ENCODE results near the gene PRSS53.
A peak's percentile ranks its signal among the peaks of the same experiment; 100 is the strongest.

The PRSS53 gene

DNA sequence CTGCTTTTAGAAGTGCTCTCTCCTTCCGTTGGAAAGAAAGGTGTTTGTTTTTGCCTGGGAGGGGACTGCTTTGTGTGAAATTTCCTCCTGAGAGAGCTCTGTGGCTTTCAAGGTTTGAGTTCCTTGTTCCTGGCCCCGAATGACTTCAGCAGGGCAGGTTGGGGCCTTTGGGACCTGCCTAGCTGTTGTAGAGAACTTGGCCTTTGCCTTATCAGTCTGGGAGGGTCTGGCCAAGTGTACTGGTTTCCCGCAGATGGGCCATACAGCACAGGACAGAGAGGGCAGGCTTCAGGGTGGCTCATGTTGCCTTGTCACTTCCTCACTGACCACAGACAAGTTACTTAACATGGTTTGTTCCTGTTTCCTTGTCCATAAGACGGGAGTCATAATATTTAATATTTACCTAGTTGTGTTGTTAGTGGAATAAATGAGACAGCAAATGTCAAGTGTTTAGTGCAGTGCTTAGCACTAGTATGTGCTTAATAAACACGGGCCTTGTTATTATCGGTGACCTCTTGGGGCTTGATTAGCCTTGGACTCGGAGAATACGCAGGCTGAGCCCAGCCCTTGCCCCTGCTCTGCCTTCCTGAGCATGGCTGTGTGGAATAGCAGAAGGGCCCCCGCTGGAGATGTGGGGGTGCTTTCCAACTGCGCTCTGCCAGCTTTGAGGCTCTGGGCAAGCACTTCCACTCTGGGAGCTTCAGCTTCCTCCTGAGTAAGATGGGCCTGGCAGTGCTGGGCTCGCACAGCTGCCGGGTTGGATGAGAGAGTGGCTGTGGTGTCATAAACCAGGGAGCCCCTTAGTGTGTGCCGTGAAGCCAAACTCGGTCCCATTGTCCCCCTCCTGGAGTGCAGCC lies 40.2 kb upstream of the PRSS53 start:
- H3K4me3 Mint-ChIP-seq, result no peak overlapping the region
- no peaks in the 10 kb centered on the region for H3K4me1 Mint-ChIP-seq
- H3K9me3 Mint-ChIP-seq, result no peaks in the 10 kb centered on the region
- peaks cover 18% of the 10 kb centered on the region for H3K36me3 Mint-ChIP-seq (ENCODE audit: low read depth)
- H3K27me3 Mint-ChIP-seq, result no peaks in the 10 kb centered on the region
- peak overlapping the region; percentile 57 for H3K27ac Mint-ChIP-seq
- DNase-seq (no peak), ATAC-seq (no peak)

DNA sequence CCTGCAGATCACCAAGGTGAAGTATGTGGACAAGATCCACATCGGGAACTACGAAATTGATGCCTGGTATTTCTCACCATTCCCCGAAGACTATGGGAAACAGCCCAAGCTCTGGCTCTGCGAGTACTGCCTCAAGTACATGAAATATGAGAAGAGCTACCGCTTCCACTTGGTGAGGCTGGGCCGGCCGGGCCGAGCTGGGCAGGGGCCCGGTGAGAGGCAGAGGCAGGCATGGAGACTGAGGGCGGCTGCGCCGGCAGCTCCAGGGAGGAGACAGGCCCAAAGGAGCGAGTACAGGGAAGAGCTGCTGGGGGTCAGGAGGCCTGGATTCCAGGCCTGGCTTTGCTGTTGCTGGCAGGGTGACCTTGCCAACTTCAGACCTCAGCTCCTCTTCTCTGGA lies 38.4 kb upstream of the PRSS53 start:
- DNase-seq, result no peak

DNA sequence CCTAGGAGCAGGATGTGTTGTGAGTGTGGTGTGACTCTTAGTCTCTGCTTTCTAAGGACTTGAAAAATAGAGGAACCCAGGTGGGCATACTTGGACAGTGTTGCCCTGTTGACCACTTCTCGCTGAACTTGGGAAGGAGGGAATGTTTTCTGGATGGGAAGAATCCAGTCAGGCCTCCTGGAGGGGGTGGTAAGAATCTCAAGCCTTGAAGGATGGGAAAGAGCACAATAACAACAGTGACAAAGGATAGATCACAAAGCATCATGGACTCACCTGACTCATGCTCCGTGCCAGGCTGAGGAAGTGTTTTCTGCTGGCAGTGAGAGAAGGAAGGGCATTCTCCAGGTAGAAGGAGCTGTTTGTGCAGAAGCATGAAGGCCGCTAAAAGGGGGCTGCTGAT lies 37.1 kb upstream of the PRSS53 start:
- Mint-ChIP-seq H3K27me3 (no peaks in the 10 kb centered on the region), H3K36me3 (ENCODE audit: low read depth) (peaks cover 24% of the 10 kb centered on the region), H3K4me1 (no peaks in the 10 kb centered on the region)

More for the DNA sequence above, 38.4 kb upstream of the PRSS53 start:
- peaks cover 21% of the 10 kb centered on the region for H3K36me3 Mint-ChIP-seq (ENCODE audit: low read depth)
- H3K27me3 Mint-ChIP-seq, result no peaks in the 10 kb centered on the region
- no peak overlapping the region for H3K27ac Mint-ChIP-seq
- H3K9me3 Mint-ChIP-seq, result no peaks in the 10 kb centered on the region
- no peak overlapping the region for H3K4me3 Mint-ChIP-seq
- H3K4me1 Mint-ChIP-seq, result no peaks in the 10 kb centered on the region
- ATAC-seq, result no peak

DNA sequence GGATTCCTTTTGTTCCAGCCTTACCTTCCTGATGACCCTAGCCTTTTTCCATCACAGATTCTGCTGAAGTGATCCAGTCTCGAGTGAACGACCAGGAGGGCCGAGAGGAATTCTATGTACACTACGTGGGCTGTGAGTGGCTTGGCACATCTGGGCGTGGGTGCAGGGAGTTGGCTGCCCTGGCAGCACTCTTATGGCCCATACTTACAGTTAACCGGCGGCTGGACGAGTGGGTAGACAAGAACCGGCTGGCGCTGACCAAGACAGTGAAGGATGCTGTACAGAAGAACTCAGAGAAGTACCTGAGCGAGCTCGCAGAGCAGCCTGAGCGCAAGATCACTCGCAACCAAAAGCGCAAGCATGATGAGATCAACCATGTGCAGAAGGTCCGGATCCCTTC lies 31.4 kb upstream of the PRSS53 start:
- H3K4me3 Mint-ChIP-seq, result no peak overlapping the region
- no peaks in the 10 kb centered on the region for H3K27me3 Mint-ChIP-seq
- H3K9me3 Mint-ChIP-seq, result no peaks in the 10 kb centered on the region
- no peak overlapping the region for H3K27ac Mint-ChIP-seq
- peaks cover 28% of the 10 kb centered on the region for H3K36me3 Mint-ChIP-seq (ENCODE audit: low read depth)
- ATAC-seq, result no peak
- DNase-seq, result no peak
- H3K4me1 Mint-ChIP-seq, result peaks cover 21% of the 10 kb centered on the region

More for the DNA sequence above, 37.1 kb upstream of the PRSS53 start:
- Mint-ChIP-seq H3K4me3 (no peak overlapping the region), H3K27ac (no peak overlapping the region), H3K9me3 (no peaks in the 10 kb centered on the region)
- no peak for DNase-seq
- ATAC-seq, result no peak

DNA sequence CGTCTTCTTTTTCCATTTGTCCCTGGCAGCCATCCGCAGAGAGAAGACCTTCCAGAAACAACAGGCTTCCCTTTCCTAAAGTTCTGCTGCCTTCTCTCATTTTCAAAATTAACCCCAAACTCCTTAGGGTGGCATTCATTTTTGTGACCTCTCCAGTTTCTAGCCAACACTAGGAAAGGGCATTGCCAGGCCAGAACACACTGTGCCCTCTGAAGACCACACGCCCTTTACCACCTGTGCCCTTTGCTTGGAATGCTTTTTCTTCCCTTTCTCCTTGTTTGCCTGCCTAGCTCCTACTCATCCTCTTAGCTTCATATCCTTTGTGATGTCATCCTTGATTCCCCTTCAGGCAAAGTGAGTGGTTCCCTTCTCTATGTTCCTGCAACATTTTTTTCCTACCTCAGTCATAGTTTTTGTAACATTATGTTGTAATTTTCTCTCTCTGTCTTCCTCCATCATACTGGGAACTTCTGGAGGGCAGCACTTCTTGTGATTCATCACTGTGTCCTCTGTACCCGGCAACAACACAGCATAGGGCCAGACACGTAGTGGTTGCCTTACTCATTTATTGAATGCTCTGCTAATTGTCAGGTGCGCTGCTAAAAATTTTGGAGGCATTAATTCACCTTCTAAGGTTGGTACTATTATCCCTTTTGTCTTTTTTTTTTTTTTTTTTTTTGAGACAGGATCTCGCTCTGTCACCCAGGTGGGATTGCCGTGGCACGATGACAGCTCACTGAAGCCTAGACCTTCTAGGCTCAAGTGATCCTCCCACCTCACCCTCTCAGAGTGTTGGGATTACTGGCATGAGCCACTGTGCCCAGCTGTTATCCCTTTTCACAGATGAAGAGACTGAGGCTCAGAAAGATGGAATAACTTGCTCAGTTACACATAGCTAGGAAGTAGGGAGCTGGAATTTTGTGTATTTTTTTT lies 29.7 kb upstream of the PRSS53 start:
- H3K27me3 Mint-ChIP-seq, result no peaks in the 10 kb centered on the region
- peaks cover 30% of the 10 kb centered on the region for H3K4me1 Mint-ChIP-seq
- peak overlapping the region; percentile 83 for H3K27ac Mint-ChIP-seq
- H3K4me3 Mint-ChIP-seq, result peak overlapping the region; percentile 84
- ATAC-seq, result no peak
- no peaks in the 10 kb centered on the region for H3K9me3 Mint-ChIP-seq
- peaks cover 23% of the 10 kb centered on the region for H3K36me3 Mint-ChIP-seq (ENCODE audit: low read depth)
- DNase-seq, result no peak

DNA sequence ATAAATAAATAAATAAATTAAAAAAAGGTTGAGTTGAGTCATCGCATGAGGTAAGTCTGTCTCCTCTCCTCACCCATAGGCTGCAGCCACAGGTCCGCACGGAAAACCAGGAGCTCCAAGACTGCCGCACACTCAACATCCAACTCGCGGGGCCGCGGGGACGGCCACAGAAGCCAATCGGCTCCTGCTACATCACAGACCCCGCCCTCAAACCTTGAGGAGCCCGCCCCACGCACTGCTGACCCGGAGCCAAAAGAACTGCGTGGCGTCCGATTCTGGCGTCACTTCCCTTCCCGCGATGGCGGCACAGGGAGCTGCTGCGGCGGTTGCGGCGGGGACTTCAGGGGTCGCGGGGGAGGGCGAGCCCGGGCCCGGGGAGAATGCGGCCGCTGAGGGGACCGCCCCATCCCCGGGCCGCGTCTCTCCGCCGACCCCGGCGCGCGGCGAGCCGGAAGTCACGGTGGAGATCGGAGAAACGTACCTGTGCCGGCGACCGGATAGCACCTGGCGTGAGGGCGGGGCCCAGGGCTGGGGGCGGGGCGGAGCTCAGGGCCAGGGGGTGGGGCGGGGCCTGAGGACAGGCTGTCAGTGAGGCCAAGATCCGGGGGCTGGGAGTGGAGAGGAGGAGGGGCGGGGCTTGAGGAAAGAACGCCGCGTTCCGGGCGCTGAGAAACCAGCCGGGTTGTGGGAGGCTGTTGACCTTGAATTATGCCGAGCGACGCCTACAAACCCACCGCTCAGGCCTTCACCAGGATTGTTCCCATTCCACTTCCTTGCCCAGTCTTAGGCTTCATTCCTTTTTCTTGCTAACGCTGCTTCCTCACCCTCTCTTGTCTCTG lies 28.9 kb upstream of the PRSS53 start, which contains the start of gene KAT8:
KAT8 (plus strand) TSS at position 281 of the 839 bp plus-strand sequence; CDS start at position 299, 18 bp downstream.
- Mint-ChIP-seq H3K27me3 (no peaks in the 10 kb centered on the region), H3K4me1 (peaks cover 30% of the 10 kb centered on the region), H3K9me3 (no peaks in the 10 kb centered on the region), H3K27ac (peak within 1 kb of the TSS; percentile 83), H3K36me3 (ENCODE audit: low read depth) (peaks cover 23% of the 10 kb centered on the region), H3K4me3 (peak within 1 kb of the TSS; percentile 84)
- ATAC-seq (peak; percentile 93), DNase-seq (peak; percentile 97)

DNA sequence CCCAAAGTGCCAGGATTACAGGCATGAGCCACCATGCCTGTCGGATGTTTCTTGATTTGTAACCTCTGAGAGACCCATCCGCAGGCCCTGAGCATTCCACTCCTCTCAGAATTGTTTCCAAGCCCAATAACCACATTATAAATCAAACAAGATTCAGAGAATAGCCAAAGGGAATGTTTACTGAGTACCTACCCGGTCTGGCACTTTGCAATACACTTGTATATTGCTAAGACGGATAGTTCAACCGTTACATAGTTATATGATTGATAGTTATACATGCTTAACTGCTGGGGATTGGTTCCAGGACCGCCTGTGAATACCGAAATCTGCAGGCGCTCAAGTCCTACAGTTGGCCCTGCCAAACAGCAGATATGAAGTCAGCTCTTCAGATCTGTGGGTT lies 25.7 kb upstream of the PRSS53 start:
- no peaks in the 10 kb centered on the region for H3K9me3 Mint-ChIP-seq
- peaks cover 39% of the 10 kb centered on the region for H3K4me1 Mint-ChIP-seq
- DNase-seq (no peak), ATAC-seq (no peak)
- no peak overlapping the region for H3K4me3 Mint-ChIP-seq
- H3K36me3 Mint-ChIP-seq (ENCODE audit: low read depth), result peaks cover 22% of the 10 kb centered on the region
- no peak overlapping the region for H3K27ac Mint-ChIP-seq
- no peaks in the 10 kb centered on the region for H3K27me3 Mint-ChIP-seq

DNA sequence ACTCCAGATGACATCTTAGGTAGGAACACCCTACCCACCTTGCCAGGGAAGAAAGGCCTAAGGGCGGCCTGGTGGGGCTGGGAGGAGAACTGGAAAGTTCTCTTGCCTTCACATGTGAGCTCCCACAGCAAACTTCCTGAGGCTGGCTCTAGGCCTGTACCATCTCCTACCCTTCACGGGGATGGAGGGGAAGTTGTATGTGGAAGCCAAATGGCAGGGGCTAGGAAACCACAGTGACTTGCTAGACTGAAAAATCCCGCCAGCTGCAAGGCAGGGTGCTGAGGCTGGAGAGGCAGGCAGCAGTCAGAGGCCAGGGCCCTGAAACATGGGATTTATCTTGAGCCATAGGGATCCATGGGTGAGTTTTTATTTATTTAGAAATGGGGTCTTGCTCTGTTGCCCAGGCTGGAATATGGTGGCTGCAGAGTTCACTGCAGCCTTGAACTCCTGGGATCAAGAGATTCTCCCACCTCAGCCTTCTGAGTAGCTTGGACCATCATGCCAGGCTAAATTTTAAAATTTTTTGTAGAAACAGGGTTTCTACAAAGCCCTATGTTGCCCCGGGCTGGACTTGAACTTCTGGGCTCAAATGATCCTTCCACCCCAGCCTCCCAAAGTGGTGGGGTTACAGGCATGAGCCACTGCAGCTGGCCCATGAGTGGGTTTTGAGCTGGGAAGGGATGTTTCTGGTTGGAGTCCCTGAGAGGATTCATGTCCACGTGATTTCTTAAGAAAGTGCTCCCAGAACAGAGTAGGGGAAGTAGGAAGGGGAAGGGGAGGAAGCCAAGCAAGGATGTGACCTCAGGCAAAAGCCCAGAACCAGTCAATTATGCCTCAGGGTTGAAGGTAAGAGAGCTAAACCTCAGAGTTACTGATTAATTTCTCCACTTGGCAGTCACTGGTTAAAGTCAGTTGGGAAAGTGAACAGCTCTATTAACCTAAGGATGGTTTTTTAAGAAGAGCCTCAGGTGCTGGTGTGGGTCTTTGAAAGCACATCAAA lies 24.7 kb upstream of the PRSS53 start:
- Mint-ChIP-seq H3K27me3 (no peaks in the 10 kb centered on the region), H3K27ac (peak overlapping the region; percentile 68), H3K9me3 (no peaks in the 10 kb centered on the region), H3K4me1 (peaks cover 35% of the 10 kb centered on the region), H3K36me3 (ENCODE audit: low read depth) (peaks cover 20% of the 10 kb centered on the region), H3K4me3 (no peak overlapping the region)
- no peak for ATAC-seq
- DNase-seq, result no peak

DNA sequence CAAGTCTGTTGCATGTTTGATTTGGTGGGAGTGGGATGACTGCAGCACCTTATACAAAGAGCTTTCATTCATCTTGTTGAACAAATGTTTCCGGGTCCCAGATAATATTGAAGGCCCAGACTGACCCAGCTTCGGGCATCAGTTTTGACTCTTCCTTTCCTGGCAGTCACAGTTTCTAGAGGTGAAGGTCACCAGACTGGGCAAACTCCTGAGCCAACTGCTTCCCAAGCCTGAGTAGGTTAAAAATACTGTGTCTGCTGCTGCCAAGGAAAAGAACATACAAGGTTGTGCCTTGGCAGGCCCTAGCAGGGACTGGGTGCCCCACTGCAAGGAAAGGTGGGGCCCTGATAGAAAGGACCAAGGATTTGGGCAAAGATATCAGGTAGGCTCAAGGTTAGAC lies 24.0 kb upstream of the PRSS53 start:
- Mint-ChIP-seq H3K4me1 (peaks cover 34% of the 10 kb centered on the region), H3K4me3 (no peak overlapping the region), H3K9me3 (no peaks in the 10 kb centered on the region), H3K27me3 (no peaks in the 10 kb centered on the region), H3K27ac (no peak overlapping the region), H3K36me3 (ENCODE audit: low read depth) (peaks cover 20% of the 10 kb centered on the region)
- no peak for ATAC-seq
- DNase-seq, result no peak

DNA sequence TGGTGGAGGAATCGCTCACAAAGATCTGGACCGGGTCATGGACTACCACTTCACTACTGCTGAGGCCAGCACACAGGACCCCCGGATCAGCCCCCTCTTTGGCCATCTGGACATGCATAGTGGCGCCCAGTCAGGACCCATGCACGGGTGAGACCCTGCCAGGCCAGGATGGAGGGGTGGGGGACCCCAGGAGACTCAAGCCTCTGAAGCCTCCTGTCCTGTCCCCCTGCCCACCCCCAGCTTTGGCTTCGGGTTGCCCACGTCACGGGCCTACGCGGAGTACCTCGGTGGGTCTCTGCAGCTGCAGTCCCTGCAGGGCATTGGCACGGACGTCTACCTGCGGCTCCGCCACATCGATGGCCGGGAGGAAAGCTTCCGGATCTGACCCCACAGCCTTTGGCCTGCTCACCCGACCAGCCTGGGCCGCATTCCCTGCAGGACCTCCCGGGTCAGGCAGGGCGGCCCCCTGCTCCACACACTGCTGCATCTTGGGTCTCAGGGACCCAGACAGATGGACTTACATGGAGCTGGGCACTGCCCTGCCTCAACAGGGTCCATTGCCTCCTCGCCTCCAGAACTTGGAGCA lies 23.2 kb upstream of the PRSS53 start:
- DNase-seq, result no peak
- Mint-ChIP-seq H3K9me3 (no peaks in the 10 kb centered on the region), H3K36me3 (ENCODE audit: low read depth) (peaks cover 20% of the 10 kb centered on the region), H3K4me3 (no peak overlapping the region), H3K4me1 (peaks cover 37% of the 10 kb centered on the region), H3K27ac (no peak overlapping the region), H3K27me3 (no peaks in the 10 kb centered on the region)
- ATAC-seq, result no peak

DNA sequence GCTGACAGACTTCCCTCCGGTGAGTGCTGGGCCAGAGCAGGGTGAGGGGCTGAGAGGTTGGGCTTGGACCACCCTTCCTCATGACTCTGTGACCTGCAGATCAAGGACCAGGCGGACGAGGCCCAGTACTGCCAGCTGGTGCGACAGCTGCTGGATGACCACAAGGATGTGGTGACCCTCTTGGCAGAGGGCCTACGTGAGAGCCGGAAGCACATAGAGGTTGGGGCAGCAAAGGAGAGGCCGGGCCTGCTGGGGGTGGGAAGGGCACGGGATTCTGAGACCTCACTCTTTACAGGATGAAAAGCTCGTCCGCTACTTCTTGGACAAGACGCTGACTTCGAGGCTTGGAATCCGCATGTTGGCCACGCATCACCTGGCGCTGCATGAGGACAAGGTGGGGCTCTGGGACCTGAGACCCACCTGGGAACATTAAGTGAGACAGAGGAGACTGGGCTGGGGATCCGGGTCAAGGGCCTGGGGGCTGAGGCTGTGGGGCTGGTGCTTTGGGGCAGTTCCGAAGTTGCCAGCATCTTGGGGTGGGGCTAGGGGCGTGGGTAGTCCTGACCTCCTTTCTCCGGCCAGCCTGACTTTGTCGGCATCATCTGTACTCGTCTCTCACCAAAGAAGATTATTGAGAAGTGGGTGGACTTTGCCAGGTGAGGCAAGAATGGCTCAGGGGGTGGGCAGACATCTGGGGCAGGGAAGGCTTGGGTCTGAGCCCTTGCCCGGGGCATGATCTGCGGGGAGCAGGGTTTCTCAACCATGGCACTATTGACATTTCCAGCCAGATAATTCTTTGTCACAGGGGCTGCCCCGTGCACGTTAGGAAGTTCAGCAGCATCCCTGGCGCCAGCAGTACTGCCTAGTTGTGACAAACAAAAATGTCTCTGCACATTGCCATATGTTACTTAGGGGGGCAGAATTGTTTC lies 21.6 kb upstream of the PRSS53 start:
- peaks cover 18% of the 10 kb centered on the region for H3K36me3 Mint-ChIP-seq (ENCODE audit: low read depth)
- H3K4me1 Mint-ChIP-seq, result peaks cover 37% of the 10 kb centered on the region
- H3K9me3 Mint-ChIP-seq, result no peaks in the 10 kb centered on the region
- DNase-seq, result no peak
- H3K27me3 Mint-ChIP-seq, result no peaks in the 10 kb centered on the region
- H3K4me3 Mint-ChIP-seq, result peak overlapping the region; percentile 32
- peak overlapping the region; percentile 52 for H3K27ac Mint-ChIP-seq
- no peak for ATAC-seq

DNA sequence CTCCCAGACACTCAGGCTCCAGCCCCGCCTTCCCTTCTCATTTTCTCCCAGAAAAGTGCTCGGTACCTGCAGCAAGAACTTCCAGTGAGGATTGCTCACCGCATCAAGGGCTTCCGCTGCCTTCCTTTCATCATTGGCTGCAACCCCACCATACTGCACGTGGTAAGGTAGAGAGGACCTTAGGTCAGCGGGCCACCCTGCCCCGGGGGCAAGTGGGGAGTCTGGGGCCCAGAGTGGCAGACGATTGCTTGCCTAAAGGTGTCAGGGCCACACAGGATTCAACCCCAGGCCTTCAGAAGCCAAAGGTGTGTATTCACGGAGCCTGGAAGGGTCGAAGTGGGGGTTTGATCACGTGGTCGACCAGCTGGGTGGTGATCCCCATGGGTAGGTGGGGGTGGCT lies 20.9 kb upstream of the PRSS53 start:
- no peaks in the 10 kb centered on the region for H3K9me3 Mint-ChIP-seq
- DNase-seq, result no peak
- H3K27me3 Mint-ChIP-seq, result no peaks in the 10 kb centered on the region
- H3K36me3 Mint-ChIP-seq (ENCODE audit: low read depth), result peaks cover 16% of the 10 kb centered on the region
- peaks cover 35% of the 10 kb centered on the region for H3K4me1 Mint-ChIP-seq
- peak overlapping the region; percentile 77 for H3K4me3 Mint-ChIP-seq
- ATAC-seq, result no peak
- peak overlapping the region; percentile 53 for H3K27ac Mint-ChIP-seq
